SU-DHL-6 (cell line): Measurements from ENCODE around the gene RIMBP2.

Experiments used
- H2AFZ ChIP-seq: fragments of 200-600 bp; sonication (generic); 2 replicates; pipeline ENCODE4 v1.6.1; 2014; ENCODE audit warnings: low read depth, mild to moderate bottlenecking, moderate library complexity, mixed read lengths, antibody characterized with exemption, low read length; ENCODE audit not compliant: severe bottlenecking
- H3F3A ChIP-seq: fragments of 200-600 bp; shearing (Covaris generic); 2 replicates; pipeline ENCODE4 v1.6.0; 2016; ENCODE audit warnings: antibody characterized with exemption, mild to moderate bottlenecking; ENCODE audit not compliant: insufficient read depth
- H3K27ac ChIP-seq: fragments of 200-600 bp; sonication (generic); 2 replicates; pipeline ENCODE4 v1.5.1; 2016; ENCODE audit warnings: low read depth, mild to moderate bottlenecking, low read length, moderate library complexity, mixed read lengths
- H3K27me3 ChIP-seq: fragments of 200-600 bp; sonication (generic), shearing (Covaris generic); 2 replicates; pipeline ENCODE4 v1.6.0; 2014; ENCODE audit warnings: mild to moderate bottlenecking, low read length
- H3K36me3 ChIP-seq: fragments of 200-600 bp; sonication (generic); 2 replicates; pipeline ENCODE4 v1.6.1; 2014; ENCODE audit warnings: mild to moderate bottlenecking, low read length, mixed read lengths
- H3K4me2 ChIP-seq: fragments of 300-600, 200-600 bp; shearing (Covaris generic), sonication (generic); 2 replicates; pipeline ENCODE4 v1.6.0; 2014; ENCODE audit warnings: low read length, low read depth, mild to moderate bottlenecking; ENCODE audit not compliant: poor library complexity, severe bottlenecking
- H3K4me3 ChIP-seq: fragments of 200-600 bp; sonication (generic); 2 replicates; pipeline ENCODE4 v1.5.1; 2014; ENCODE audit warnings: antibody characterized with exemption, low read length, mild to moderate bottlenecking, mixed read lengths; ENCODE audit not compliant: insufficient read depth, poor library complexity, severe bottlenecking
- H3K79me2 ChIP-seq: fragments of 200-600 bp; sonication (generic); 2 replicates; pipeline ENCODE4 v1.6.1; 2014; ENCODE audit warnings: mild to moderate bottlenecking, low read length, moderate library complexity; ENCODE audit not compliant: insufficient read depth
- H3K9ac ChIP-seq: fragments of 200-600 bp; sonication (generic); 2 replicates; pipeline ENCODE4 v1.7.0; 2014; ENCODE audit warnings: mild to moderate bottlenecking, low read length
- H3K9me2 ChIP-seq: fragments of 200-600 bp; sonication (generic); replicated peaks from 2 replicates; pipeline ENCODE4 v1.6.1; 2014; ENCODE audit warnings: low read length; ENCODE audit not compliant: insufficient read depth
- H3K9me3 ChIP-seq: fragments of 200-600 bp; sonication (generic); 2 replicates; pipeline ENCODE4 v1.6.1; 2014; ENCODE audit warnings: low read length, mixed read lengths; ENCODE audit not compliant: insufficient read depth
- H4K20me1 ChIP-seq: fragments of 200-600 bp; sonication (generic); 2 replicates; pipeline ENCODE4 v1.6.1; 2014; ENCODE audit warnings: low read depth, mild to moderate bottlenecking, antibody characterized with exemption, low read length, moderate library complexity, mixed read lengths
- CTCF ChIP-seq: fragments of 200-600 bp; sonication (generic); IDR thresholded peaks from one replicate; pipeline ENCODE4 v1.5.1; 2017; ENCODE audit warnings: antibody characterized with exemption, mild to moderate bottlenecking, low read length, moderate library complexity; ENCODE audit not compliant: insufficient read depth, poor library complexity, severe bottlenecking
- EZH2phosphoT487 ChIP-seq: fragments of 200-600 bp; sonication (generic), shearing (Covaris generic); conservative IDR thresholded peaks from 2 replicates; pipeline ENCODE4 v1.6.1; 2018; ENCODE audit warnings: mild to moderate bottlenecking, antibody characterized with exemption, low read length, moderate library complexity, mixed read lengths

Gene RIMBP2

GRCh38 chr12:130640901-130641300 lies 75.2 kb downstream of the RIMBP2 start:
- Histone ChIP-seq H3K4me3 (no peak overlapping the region), H3K79me2 (no peaks in the 10 kb centered on the region), H2AFZ (no peak overlapping the region), H3K9me3 (no peaks in the 10 kb centered on the region), H3K36me3 (no peaks in the 10 kb centered on the region), H4K20me1 (no peaks in the 10 kb centered on the region), H3K27ac (no peak overlapping the region), H3F3A (no peaks in the 10 kb centered on the region), H3K27me3 (no peaks in the 10 kb centered on the region), H3K4me2 (no peak overlapping the region), H3K9ac (no peak overlapping the region), H3K9me2 (no peaks in the 10 kb centered on the region)
- TF ChIP-seq EZH2phosphoT487, result no peak

- Histone ChIP-seq H3K4me2 (no peak overlapping the region), H3F3A (no peaks in the 10 kb centered on the region), H3K9ac (no peak overlapping the region), H3K79me2 (no peaks in the 10 kb centered on the region), H3K9me2 (no peaks in the 10 kb centered on the region), H3K4me3 (no peak overlapping the region), H3K27ac (no peak overlapping the region), H4K20me1 (no peaks in the 10 kb centered on the region), H3K9me3 (no peaks in the 10 kb centered on the region), H2AFZ (no peak overlapping the region), H3K27me3 (no peaks in the 10 kb centered on the region), H3K36me3 (no peaks in the 10 kb centered on the region)
- no peak for TF ChIP-seq EZH2phosphoT487
- TF ChIP-seq CTCF, result no peak
Measured at GRCh38 chr12:130640496-130640895, 75.6 kb downstream of the RIMBP2 start.

- Histone ChIP-seq H3F3A (no peaks in the 10 kb centered on the region), H3K4me3 (no peak overlapping the region), H3K27me3 (no peaks in the 10 kb centered on the region), H3K36me3 (no peaks in the 10 kb centered on the region), H4K20me1 (no peaks in the 10 kb centered on the region), H3K9me3 (no peaks in the 10 kb centered on the region), H3K9me2 (no peaks in the 10 kb centered on the region), H3K9ac (no peak overlapping the region), H3K27ac (no peak overlapping the region), H3K4me2 (no peak overlapping the region), H2AFZ (no peak overlapping the region), H3K79me2 (no peaks in the 10 kb centered on the region)
- TF ChIP-seq EZH2phosphoT487 (no peak), CTCF (no peak)
Measured at GRCh38 chr12:130639476-130640424, 76.3 kb downstream of the RIMBP2 start.

GRCh38 chr12:130636370-130636769 lies 79.7 kb downstream of the RIMBP2 start:
- H3K4me2 ChIP-seq, result no peak overlapping the region
- H3F3A ChIP-seq, result no peaks in the 10 kb centered on the region
- no peak overlapping the region for H2AFZ ChIP-seq
- H3K9me3 ChIP-seq, result no peaks in the 10 kb centered on the region
- H3K27me3 ChIP-seq, result no peaks in the 10 kb centered on the region
- no peak overlapping the region for H3K4me3 ChIP-seq
- no peak overlapping the region for H3K9ac ChIP-seq
- H3K27ac ChIP-seq, result no peak overlapping the region
- H3K9me2 ChIP-seq, result no peaks in the 10 kb centered on the region
- H3K79me2 ChIP-seq, result no peaks in the 10 kb centered on the region
- TF ChIP-seq CTCF (no peak), EZH2phosphoT487 (no peak)
- no peaks in the 10 kb centered on the region for H4K20me1 ChIP-seq
- no peaks in the 10 kb centered on the region for H3K36me3 ChIP-seq
